NCI-H460 (cell line): ENCODE data around the gene TECR. TPM values are rescaled to one million over a fixed set of nuclear protein-coding genes. Genes with fewer than 3 reads are reported as not detected.
"Not testable (repeated sequence)": the region's sequence is repeated elsewhere in the genome, so short reads cannot be mapped to it uniquely, and the experiment has no call there.

ENCODE experiments used
- DNase-seq: peaks from one replicate; pipeline ENCODE4 v3.0.0-alpha.2; 2016; ENCODE audit warnings: low read depth; ENCODE audit errors: extremely low read depth
- total RNA-seq: library from RNA; depleted of rRNA; stranded (reverse); fragments of >200 nt; shearing (Covaris generic); gene quantifications from 2 replicates; pipeline ENCODE4 v1.2.3, GENCODE V29; 2014

TECR gene
- total RNA-seq, 1 experiment from 2014 or later, result 59.1 TPM

DNA sequence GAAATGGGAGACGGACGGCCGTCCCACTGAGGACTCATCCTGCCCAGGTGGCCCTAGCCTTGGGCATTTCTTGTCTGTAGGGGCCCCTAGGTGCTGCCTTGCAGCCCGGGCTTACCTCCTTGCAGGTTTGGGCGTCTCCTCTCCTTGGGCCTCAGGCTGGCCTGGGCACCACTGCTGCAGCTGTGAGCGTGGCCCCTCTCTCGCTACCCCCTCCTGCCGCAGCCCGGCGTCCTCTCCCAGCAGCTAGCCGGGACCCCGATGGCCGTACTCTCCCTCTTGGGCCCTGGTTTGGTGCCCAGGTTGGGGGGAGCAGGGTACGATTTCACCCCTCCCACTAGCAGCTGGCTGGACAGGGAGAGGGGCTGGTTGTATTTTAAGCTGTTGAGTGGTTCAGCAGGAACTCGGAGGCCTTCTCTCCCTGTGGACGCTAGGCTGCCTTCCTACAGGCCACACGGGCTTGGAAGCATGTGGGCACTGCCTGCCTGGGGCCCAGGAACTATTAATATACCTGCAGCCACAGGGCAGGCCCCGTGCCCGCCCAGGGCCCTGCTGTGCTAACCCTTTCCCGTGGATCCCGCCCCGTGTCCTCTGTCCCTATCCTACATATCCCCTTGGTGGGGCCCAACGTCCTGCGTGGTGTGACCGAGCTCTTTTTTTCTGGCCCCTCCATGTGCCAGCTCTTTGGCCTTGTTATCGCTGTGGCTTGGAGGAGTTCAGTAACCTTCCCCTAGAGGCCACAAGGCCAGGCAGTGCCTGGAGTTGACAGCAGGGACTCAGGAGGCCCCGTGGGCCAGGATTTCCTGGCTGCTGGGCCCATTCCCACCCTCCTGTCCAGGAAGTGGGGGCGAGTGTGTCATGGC is 30.8 kb downstream of the TECR start:
- DNase-seq, result no peak

- no peak for DNase-seq
Measured at GRCh38 chr19:14560776-14561108, 31.3 kb downstream of the TECR start.

GRCh38 chr19:14561249-14561648 is 31.9 kb downstream of the TECR start:
- DNase-seq, result no peak

GRCh38 chr19:14561847-14562351 is 32.5 kb downstream of the TECR start:
- no peak for DNase-seq

GRCh38 chr19:14562660-14563589 is 33.5 kb downstream of the TECR start:
- no peak for DNase-seq

- DNase-seq, result no peak
Measured at GRCh38 chr19:14563590-14563926, 34.2 kb downstream of the TECR start.

DNA sequence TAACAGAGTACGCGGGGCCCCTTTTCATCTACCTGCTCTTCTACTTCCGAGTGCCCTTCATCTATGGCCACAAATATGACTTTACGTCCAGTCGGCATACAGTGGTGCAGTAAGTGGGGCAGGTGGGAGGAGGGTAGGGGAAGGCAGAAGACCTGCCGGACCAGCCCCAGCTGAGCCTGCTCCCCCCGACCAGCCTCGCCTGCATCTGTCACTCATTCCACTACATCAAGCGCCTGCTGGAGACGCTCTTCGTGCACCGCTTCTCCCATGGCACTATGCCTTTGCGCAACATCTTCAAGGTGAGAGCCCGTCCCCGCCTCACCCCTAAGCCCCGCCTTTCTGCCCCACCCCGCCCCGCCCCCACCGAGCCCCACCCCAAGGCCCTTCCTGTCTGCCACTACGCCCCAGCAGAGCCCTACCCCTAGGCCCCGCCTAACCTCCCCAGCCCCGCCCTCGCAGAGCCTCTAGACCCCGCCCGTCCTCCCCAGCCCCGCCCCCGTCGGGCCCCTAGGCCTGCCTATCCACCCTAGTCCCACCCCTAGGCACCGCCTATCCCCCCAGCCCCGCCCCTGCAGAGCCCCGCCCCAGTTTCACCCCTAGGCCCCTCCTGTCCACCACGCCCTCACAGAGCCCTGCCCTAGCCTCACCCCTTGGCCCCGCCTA is 34.7 kb downstream of the TECR start:
- DNase-seq, result peak; percentile 66

- DNase-seq, result not testable (repeated sequence)
Measured at GRCh38 chr19:14564652-14565297, 35.4 kb downstream of the TECR start.

DNA sequence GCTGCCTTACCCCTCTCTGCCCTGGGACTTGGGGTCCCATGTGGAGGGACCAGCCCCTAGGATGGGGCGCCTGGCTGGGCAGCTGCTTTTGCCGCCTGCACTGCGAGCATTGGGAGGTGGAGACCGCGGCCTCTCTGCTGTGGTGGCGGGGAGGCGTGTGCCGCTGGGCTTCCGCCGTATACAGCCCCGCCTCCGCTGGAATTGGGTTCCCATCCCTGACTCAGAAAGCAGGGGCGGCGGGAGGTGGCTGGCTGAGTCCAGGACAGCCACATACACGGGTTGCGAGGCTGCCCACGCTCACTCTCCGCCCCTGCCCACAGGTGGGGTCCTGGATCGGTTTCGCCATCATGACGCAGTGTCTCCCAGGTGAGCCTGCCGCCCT is 35.9 kb downstream of the TECR start:
- no peak for DNase-seq

- DNase-seq, result no peak
Measured at GRCh38 chr19:14565765-14566711, 36.6 kb downstream of the TECR start.

DNA sequence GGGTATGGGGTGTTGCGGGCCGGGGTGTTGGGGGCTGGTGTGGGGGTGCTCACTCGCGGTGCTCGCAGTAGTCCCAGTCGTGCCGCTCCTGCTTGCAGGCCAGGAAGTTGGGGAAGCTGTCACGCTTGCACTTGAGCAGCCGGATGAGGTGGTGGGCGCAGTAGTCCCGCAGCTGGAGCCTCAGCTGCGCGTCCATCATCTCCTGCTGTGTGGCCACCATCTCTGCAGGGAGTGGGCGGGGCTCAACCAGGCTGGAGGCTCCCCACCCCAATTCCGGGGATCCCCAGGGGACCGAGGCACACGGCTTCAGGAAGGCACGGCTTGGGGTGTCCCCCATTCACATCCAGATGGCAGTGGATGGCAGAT is 37.3 kb downstream of the TECR start:
- DNase-seq, result no peak

DNA sequence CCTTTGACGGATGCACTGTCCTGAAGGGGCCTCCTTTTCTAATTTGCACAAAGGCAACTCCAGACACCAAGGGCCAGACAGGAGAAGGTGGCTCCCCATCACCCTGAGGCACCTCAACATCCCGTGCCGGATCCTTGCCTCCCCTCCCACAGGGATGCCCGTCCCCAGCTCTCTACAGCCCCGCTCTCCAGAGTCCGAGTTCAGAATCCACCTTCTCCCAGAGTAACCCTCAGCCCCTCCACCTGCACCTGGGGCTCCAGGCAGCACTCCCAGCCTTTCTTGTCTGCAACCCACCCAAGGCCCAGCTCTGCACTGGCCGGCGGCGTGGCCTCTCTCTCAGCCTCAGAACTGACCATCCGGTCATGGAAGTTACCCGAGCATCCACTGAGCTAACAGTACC is 37.7 kb downstream of the TECR start:
- DNase-seq, result no peak

GRCh38 chr19:14570864-14571527 is 41.6 kb downstream of the TECR start:
- no peak for DNase-seq

GRCh38 chr19:14571695-14572490 is 42.5 kb downstream of the TECR start, which contains the start of gene NDUFB7:
Gene NDUFB7, minus strand, starts transcription at chr19:14572066. Its CDS starts 66 bp downstream, at chr19:14572000.
- DNase-seq, result peak; percentile 91

DNA sequence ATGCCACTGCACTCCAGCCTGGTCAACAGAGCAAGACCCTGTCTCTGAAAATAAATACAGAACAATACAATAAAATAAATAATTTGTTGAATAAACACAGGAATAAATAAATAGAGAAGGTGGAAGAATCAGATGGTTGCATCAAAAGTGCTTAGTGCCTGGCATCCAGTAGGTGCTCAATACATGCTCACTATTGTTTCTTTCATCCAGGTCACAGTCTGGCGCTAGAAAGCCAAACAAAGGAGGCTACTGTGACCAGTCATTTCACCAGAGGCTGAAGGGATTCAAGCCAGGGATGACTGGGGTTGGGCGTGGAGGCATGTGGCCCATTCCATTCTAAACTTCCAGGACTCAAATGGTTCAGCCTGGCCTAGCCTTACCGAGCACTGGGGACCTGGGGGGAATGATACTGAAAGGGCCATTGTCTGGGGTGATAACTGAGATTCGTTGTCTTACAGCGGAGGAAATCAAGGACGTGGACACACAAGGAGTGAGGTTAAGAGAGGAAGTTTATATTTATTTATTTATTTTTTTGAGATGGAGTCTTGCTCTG is 46.1 kb downstream of the TECR start:
- no peak for DNase-seq

- no peak for DNase-seq
Measured at GRCh38 chr19:14576363-14576762, 47.0 kb downstream of the TECR start.

GRCh38 chr19:14577264-14577663 is 47.9 kb downstream of the TECR start:
- DNase-seq, result no peak
